Activated CD8-positive, alpha-beta memory T cell treated with anti-CD3 and anti-CD28 coated beads, Interleukin-2, amount 10 ng/mL, durations not matched to agents 7 days and 5 days (primary cell): Measurements from ENCODE around the gene NCSTN. TPM values are rescaled to one million over a fixed set of nuclear protein-coding genes. Genes with fewer than 3 reads are reported as not detected.
A peak's percentile ranks its signal among the peaks of the same experiment; 100 is the strongest.

Source experiments
- ATAC-seq: fragments of 150-1000 bp; cut with Tn5 transposase; one replicate; pipeline ENCODE4 v1.10.0; 2021; ENCODE audit warnings: moderate library complexity
- CTCF ChIA-PET: fragments of 350-600 bp; sonication (Branson Sonifier 250); formaldehyde crosslinking; loops from one replicate; lab custom pipeline; 2021; ENCODE audit warnings: antibody characterized with exemption; lab: Charles Lee
- DNase-seq: peaks from one replicate; pipeline ENCODE4 v3.0.0-alpha.2; 2020
- H3K27ac Mint-ChIP-seq: one replicate; pipeline ENCODE4 v1.8.0; 2021; ENCODE audit warnings: mild to moderate bottlenecking, mixed read lengths
- H3K27me3 Mint-ChIP-seq: one replicate; pipeline ENCODE4 v1.8.0; 2021; ENCODE audit warnings: mixed read lengths
- H3K36me3 Mint-ChIP-seq: one replicate; pipeline ENCODE4 v1.8.0; 2021; ENCODE audit warnings: mild to moderate bottlenecking, mixed read lengths
- H3K4me1 Mint-ChIP-seq: one replicate; pipeline ENCODE4 v1.8.0; 2021; ENCODE audit warnings: mixed read lengths
- H3K4me3 Mint-ChIP-seq: one replicate; pipeline ENCODE4 v1.8.0; 2021; ENCODE audit warnings: mild to moderate bottlenecking, moderate library complexity, mixed read lengths
- H3K9me3 Mint-ChIP-seq: one replicate; pipeline ENCODE4 v1.8.0; 2022; ENCODE audit warnings: low read depth, mixed read lengths
- total RNA-seq, 2 experiments: library from RNA; stranded (reverse); gene quantifications; one replicate each; pipeline ENCODE4 v1.2.3, GENCODE V29; 2021

Gene NCSTN
- total RNA-seq, result 10 to 100 TPM; 59.8 to 61.8 TPM

- peaks cover 32% of the 10 kb centered on the region for H3K36me3 Mint-ChIP-seq
- peaks cover 55% of the 10 kb centered on the region for H3K4me1 Mint-ChIP-seq
Measured at GRCh38 chr1:160342953-160343869, at the start of gene NCSTN, which contains the start of gene COPA. TSS of gene NCSTN (plus strand) at chr1:160343383. CDS start at chr1:160343397, 14 bp downstream. TSS of gene COPA (minus strand) at chr1:160343250. CDS start at chr1:160343170, 80 bp downstream.

GRCh38 chr1:160296036-160296435 is 47.1 kb upstream of the NCSTN start:
- H3K4me1 Mint-ChIP-seq, result no peaks in the 10 kb centered on the region
- no peak overlapping the region for H3K4me3 Mint-ChIP-seq
- DNase-seq (no peak), ATAC-seq (no peak)
- no peak overlapping the region for H3K27ac Mint-ChIP-seq
- H3K36me3 Mint-ChIP-seq, result peaks cover 64% of the 10 kb centered on the region
- H3K9me3 Mint-ChIP-seq, result no peaks in the 10 kb centered on the region
- CTCF ChIA-PET, result interaction anchor here (0.9 to 2.3 kb wide), 2 partner anchors 103 to 195 kb away, joined by 3 to 6 read pairs; no protein-coding TSS in a partner anchor
- no peaks in the 10 kb centered on the region for H3K27me3 Mint-ChIP-seq

More at GRCh38 chr1:160342953-160343869, at the start of gene NCSTN, which contains the start of gene COPA:
- Mint-ChIP-seq H3K4me3 (peak within 1 kb of the TSS; percentile 100), H3K27me3 (no peaks in the 10 kb centered on the region), H3K9me3 (no peaks in the 10 kb centered on the region), H3K27ac (peak within 1 kb of the TSS; percentile 100)
- DNase-seq, result peak; percentile 96
- ATAC-seq, result peak; percentile 99
- CTCF ChIA-PET, result interaction anchor here (1.0 to 1.9 kb wide), 2 partner anchors 33 to 52 kb away, joined by 3 to 6 read pairs; no protein-coding TSS in a partner anchor

GRCh38 chr1:160300173-160300572 is 43.0 kb upstream of the NCSTN start:
- CTCF ChIA-PET, result interaction anchor here (0.8 kb wide), 1 partner anchor 8 kb away, joined by 4 read pairs; no protein-coding TSS in a partner anchor
- no peak overlapping the region for H3K4me3 Mint-ChIP-seq
- H3K27ac Mint-ChIP-seq, result no peak overlapping the region
- peaks cover 55% of the 10 kb centered on the region for H3K36me3 Mint-ChIP-seq
- no peak for DNase-seq
- no peaks in the 10 kb centered on the region for H3K4me1 Mint-ChIP-seq
- no peaks in the 10 kb centered on the region for H3K9me3 Mint-ChIP-seq
- no peak for ATAC-seq
- no peaks in the 10 kb centered on the region for H3K27me3 Mint-ChIP-seq

DNA sequence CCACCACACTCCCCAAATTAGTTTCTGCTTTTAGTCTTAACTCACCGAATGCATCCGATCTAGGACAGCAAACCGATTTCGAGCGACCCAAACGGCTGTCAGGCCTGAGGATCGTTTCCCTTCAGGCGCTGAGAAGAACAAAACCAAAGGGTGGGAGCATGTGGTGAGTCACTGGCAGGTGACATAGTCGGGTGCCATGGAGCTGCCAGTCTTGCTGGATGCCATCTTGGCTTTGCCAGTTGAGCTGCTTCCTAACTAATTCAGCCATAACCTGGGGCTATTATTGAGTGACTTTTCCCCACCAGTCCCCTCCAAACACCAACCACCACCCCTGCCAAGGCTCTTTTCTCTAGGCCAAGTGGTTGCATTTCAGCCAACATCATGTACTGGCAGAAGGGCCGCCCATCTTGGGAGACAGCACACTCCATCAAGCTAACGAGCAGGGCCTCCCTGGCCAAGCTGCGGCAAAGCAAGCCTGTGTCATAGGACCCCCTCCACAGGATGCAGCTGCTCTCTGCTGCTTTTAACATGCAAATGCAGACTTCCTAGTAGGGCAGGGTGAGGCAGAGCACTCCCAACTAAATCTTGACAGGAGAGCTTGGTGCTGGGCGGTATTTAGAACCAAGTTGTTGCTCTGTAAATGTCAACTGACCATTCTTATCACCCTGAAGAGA is 35.9 kb upstream of the NCSTN start:
- H3K36me3 Mint-ChIP-seq, result peaks cover 57% of the 10 kb centered on the region
- H3K4me3 Mint-ChIP-seq, result no peak overlapping the region

DNA sequence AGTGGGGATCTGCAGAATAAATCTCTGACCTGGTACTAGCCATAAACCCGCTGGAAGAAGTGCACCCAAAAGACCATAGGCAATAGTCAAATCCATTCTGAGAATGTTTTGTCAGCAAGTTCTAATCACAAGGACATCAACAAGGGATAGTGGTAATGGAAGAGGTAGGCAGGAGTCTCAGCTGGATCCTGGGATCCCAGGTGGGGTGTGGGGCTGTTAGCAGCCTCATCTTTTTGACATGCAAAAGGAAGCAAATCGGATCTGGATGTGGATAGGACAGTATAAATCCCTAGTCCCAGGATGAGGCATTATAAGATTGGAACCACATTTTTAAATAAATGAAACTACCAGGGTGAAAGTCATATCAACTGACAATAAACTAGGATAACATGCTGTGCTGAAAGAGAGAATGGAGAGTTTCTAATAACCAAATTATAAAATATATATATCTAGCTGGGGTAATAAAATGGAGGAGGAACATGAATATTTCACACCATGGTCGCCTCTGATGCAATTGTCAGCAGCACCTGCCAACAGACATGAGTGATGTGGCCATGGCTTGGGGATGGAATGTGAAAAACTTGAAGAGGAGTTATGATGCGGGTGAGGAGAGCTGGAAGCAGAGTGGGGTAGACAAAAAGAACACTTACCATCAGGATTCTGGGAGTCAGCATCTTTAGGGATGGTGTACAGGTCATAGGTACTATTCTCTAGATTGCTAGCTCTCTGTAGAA is 34.6 kb upstream of the NCSTN start:
- Mint-ChIP-seq H3K27ac (no peak overlapping the region), H3K27me3 (no peaks in the 10 kb centered on the region), H3K4me3 (no peak overlapping the region), H3K9me3 (no peaks in the 10 kb centered on the region), H3K36me3 (peaks cover 57% of the 10 kb centered on the region), H3K4me1 (no peaks in the 10 kb centered on the region)
- CTCF ChIA-PET, result interaction anchor here (1.5 to 2.6 kb wide), 2 partner anchors 10 to 18 kb away, joined by 4 to 17 read pairs; no protein-coding TSS in a partner anchor
- ATAC-seq (no peak), DNase-seq (no peak)

More for the DNA sequence above, 35.9 kb upstream of the NCSTN start:
- H3K4me1 Mint-ChIP-seq, result no peaks in the 10 kb centered on the region
- CTCF ChIA-PET, result interaction anchor here (1.5 to 2.6 kb wide), 2 partner anchors 11 to 16 kb away, joined by 4 to 17 read pairs; no protein-coding TSS in a partner anchor
- DNase-seq, result no peak
- H3K27ac Mint-ChIP-seq, result no peak overlapping the region
- no peak for ATAC-seq
- no peaks in the 10 kb centered on the region for H3K9me3 Mint-ChIP-seq
- no peaks in the 10 kb centered on the region for H3K27me3 Mint-ChIP-seq

DNA sequence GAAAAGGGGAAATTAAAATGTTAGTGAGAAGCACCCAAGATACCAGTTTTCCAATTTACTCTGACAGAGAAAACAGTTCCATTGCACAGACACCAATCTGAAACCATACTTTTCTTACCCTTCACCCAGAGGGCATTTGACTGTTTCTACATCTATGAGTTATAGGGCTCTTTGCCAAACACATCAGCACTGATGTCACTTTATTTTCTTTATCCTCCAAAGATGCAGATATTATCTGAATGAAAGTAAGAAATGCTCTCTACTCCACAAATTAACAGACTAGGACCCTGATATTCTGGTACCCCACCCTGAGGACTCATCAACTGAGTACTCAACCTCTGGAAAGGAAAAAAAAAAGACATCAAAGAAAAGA is 34.0 kb upstream of the NCSTN start:
- H3K4me3 Mint-ChIP-seq, result no peak overlapping the region
- no peaks in the 10 kb centered on the region for H3K4me1 Mint-ChIP-seq
- CTCF ChIA-PET, result interaction anchor here (2.6 kb wide), 1 partner anchor 18 kb away, joined by 17 read pairs; no protein-coding TSS in a partner anchor
- ATAC-seq (no peak), DNase-seq (no peak)
- H3K27me3 Mint-ChIP-seq, result no peaks in the 10 kb centered on the region
- H3K9me3 Mint-ChIP-seq, result no peaks in the 10 kb centered on the region
- H3K36me3 Mint-ChIP-seq, result peaks cover 58% of the 10 kb centered on the region
- no peak overlapping the region for H3K27ac Mint-ChIP-seq

DNA sequence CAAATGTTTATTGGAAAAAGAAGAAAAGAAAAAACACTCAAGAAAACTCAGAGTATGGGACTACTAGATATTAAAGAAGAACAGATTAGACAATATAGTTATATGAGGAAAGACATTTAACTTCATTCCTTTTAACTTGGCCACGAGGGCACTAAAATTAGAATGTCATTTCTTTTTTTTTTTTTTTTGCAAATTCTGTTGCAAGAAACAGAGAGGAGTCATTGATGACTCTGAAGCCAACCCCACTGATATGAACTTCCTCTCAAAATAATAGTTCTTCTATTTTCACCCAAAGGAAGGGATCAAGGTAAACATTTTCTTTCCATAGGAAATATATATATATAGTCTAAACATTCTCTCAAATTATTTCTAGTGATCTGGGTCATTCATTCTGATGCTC is 33.6 kb upstream of the NCSTN start:
- H3K9me3 Mint-ChIP-seq, result no peaks in the 10 kb centered on the region
- no peak for DNase-seq
- peaks cover 58% of the 10 kb centered on the region for H3K36me3 Mint-ChIP-seq
- no peaks in the 10 kb centered on the region for H3K4me1 Mint-ChIP-seq
- no peaks in the 10 kb centered on the region for H3K27me3 Mint-ChIP-seq
- no peak overlapping the region for H3K4me3 Mint-ChIP-seq
- CTCF ChIA-PET, result interaction anchor here (3.9 kb wide), 1 partner anchor 18 kb away, joined by 15 read pairs; no protein-coding TSS in a partner anchor
- ATAC-seq, result no peak
- H3K27ac Mint-ChIP-seq, result no peak overlapping the region

DNA sequence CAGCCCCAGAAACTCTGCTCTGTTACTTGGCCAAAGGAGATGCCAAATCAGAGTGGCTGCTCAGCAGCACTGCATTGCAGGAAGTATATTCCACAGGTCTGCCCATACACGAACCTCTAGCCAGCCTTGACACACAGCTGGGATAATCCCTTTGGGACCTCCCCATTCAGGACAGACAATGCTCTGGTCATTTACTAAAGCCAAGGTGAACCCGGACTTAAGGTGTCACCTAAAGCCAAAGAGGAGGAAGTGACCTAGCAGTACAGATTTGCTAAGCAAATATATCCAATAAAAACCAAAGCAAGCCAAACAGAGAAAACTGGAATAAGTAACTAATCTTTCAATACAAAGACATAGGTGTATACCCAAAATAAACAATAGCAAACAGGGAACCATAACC is 27.8 kb upstream of the NCSTN start:
- H3K4me3 Mint-ChIP-seq, result no peak overlapping the region

GRCh38 chr1:160322831-160323230 is 20.4 kb upstream of the NCSTN start:
- H3K36me3 Mint-ChIP-seq, result peaks cover 62% of the 10 kb centered on the region
- H3K4me1 Mint-ChIP-seq, result peaks cover 8% of the 10 kb centered on the region
- ATAC-seq (no peak), DNase-seq (no peak)
- H3K27ac Mint-ChIP-seq, result no peak overlapping the region
- no peak overlapping the region for H3K4me3 Mint-ChIP-seq
- CTCF ChIA-PET, result interaction anchor here (1.1 kb wide), 1 partner anchor 34 kb away, joined by 3 read pairs; no protein-coding TSS in a partner anchor
- H3K9me3 Mint-ChIP-seq, result no peaks in the 10 kb centered on the region
- H3K27me3 Mint-ChIP-seq, result no peaks in the 10 kb centered on the region

More for the DNA sequence above, 27.8 kb upstream of the NCSTN start:
- H3K27me3 Mint-ChIP-seq, result no peaks in the 10 kb centered on the region
- ATAC-seq (no peak), DNase-seq (no peak)
- CTCF ChIA-PET, result interaction anchor here (2.3 kb wide), 1 partner anchor 24 kb away, joined by 10 read pairs; no protein-coding TSS in a partner anchor
- peaks cover 76% of the 10 kb centered on the region for H3K36me3 Mint-ChIP-seq
- H3K9me3 Mint-ChIP-seq, result peaks cover 8% of the 10 kb centered on the region
- H3K4me1 Mint-ChIP-seq, result peaks cover 6% of the 10 kb centered on the region
- no peak overlapping the region for H3K27ac Mint-ChIP-seq

DNA sequence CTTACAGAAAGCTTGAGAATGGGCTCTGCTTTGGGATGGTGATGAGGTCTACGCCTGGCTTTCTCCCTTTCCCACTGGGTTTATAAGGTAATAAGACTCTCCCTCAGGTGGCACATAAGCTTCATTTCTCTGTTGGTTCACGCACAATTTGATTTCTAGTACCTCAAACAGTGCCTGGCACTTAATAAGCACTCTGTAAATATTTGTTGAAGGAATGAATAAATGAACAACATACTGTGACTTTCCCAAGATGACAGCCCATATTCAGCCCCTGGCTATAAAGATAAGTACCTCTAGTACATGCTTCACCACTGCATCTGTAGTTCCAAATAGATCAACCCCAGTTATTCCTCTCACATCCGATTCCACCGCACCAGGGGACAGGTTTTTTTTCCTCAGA is 17.9 kb upstream of the NCSTN start:
- H3K9me3 Mint-ChIP-seq, result no peaks in the 10 kb centered on the region
- no peak for DNase-seq
- no peak overlapping the region for H3K4me3 Mint-ChIP-seq
- H3K4me1 Mint-ChIP-seq, result peaks cover 2% of the 10 kb centered on the region
- CTCF ChIA-PET, result interaction anchor here (1.3 to 1.7 kb wide), 2 partner anchors 30 to 54 kb away, joined by 3 to 4 read pairs; no protein-coding TSS in a partner anchor
- peaks cover 58% of the 10 kb centered on the region for H3K36me3 Mint-ChIP-seq
- no peaks in the 10 kb centered on the region for H3K27me3 Mint-ChIP-seq
- H3K27ac Mint-ChIP-seq, result no peak overlapping the region
- ATAC-seq, result no peak

GRCh38 chr1:160326418-160326817 is 16.8 kb upstream of the NCSTN start:
- Mint-ChIP-seq H3K9me3 (no peaks in the 10 kb centered on the region), H3K27ac (no peak overlapping the region), H3K36me3 (peaks cover 55% of the 10 kb centered on the region), H3K27me3 (no peaks in the 10 kb centered on the region), H3K4me3 (no peak overlapping the region), H3K4me1 (peaks cover 7% of the 10 kb centered on the region)
- ATAC-seq (no peak), DNase-seq (no peak)
- CTCF ChIA-PET, result no interaction called here

DNA sequence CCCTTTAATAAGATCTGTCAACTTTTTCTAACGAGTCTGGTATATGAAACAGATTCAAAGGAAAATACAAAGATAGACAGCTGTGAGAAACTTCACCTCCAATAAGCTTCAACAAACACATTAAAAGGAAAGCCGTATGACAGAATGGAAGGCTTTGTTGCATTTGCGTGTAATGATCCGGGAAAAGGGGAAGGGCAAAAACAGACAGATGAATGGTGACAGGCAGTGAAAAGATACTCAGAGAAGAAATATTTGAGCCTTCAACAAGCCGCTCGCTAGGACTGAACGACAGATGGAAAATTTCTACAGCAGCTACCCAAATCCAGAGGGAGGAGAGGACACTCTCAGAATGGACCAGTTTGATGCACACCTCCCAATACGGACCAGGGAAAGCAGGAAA is 15.0 kb upstream of the NCSTN start:
- no peak overlapping the region for H3K4me3 Mint-ChIP-seq
- CTCF ChIA-PET, result interaction anchor here (1.2 to 1.8 kb wide), 3 partner anchors 12 to 48 kb away, joined by 3 to 6 read pairs (median 4); no protein-coding TSS in a partner anchor
- DNase-seq (no peak), ATAC-seq (no peak)
- H3K4me1 Mint-ChIP-seq, result peaks cover 9% of the 10 kb centered on the region
- no peaks in the 10 kb centered on the region for H3K9me3 Mint-ChIP-seq
- no peaks in the 10 kb centered on the region for H3K27me3 Mint-ChIP-seq
- peaks cover 52% of the 10 kb centered on the region for H3K36me3 Mint-ChIP-seq
- no peak overlapping the region for H3K27ac Mint-ChIP-seq
